ENCODE measurements around the gene ETS1.

ETS1 gene

GRCh38 chr11:128603003-128603696 lies 15.8 kb upstream of the ETS1 start:
- H3K4me3 ChIP-seq (ENCODE audit: low read length) = no peak overlapping the region
- peaks cover 11% of the 10 kb centered on the region for H3K4me1 ChIP-seq (ENCODE audit: control insufficient read depth, insufficient read depth, low read length)
- H3K36me3 ChIP-seq (ENCODE audit: control insufficient read depth, insufficient read depth, low read length, severe bottlenecking) = no peaks in the 10 kb centered on the region
- no peaks in the 10 kb centered on the region for H3K27me3 ChIP-seq (replicated peaks; ENCODE audit: control insufficient read depth, insufficient read depth, low read length)
- H3K9ac ChIP-seq (ENCODE audit: low read length) = no peak overlapping the region
- DNase-seq (ENCODE audit: low read depth) = no peak
- no peaks in the 10 kb centered on the region for H3K9me3 ChIP-seq (ENCODE audit: control insufficient read depth, low read length)

DNA sequence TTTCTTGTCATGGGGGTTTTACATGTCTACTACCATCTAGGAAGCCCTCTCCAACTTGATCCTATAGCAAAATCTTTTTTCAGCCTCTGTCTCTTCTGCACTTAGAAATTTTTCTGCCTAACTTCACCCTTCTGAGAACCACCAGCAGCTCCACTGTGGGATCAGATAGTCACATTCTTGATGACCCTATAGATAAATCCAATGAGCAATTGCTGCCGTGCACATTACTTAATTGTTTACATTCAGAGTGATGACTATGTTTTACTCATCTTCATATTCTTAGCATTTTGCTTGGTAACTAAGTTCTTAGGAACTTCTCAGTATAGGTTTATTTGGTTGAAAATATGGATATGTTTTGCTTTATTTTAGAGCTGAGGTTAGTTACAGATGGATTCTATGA lies 12.4 kb upstream of the ETS1 start:
- H3K36me3 ChIP-seq (ENCODE audit: control insufficient read depth, insufficient read depth, low read length, severe bottlenecking) = no peaks in the 10 kb centered on the region
- no peaks in the 10 kb centered on the region for H3K27me3 ChIP-seq (replicated peaks; ENCODE audit: control insufficient read depth, insufficient read depth, low read length)
- H3K4me3 ChIP-seq (ENCODE audit: low read length) = no peak overlapping the region
- no peaks in the 10 kb centered on the region for H3K9me3 ChIP-seq (ENCODE audit: control insufficient read depth, low read length)
- H3K9ac ChIP-seq (ENCODE audit: low read length) = no peak overlapping the region
- H3K4me1 ChIP-seq (ENCODE audit: control insufficient read depth, insufficient read depth, low read length) = peaks cover 11% of the 10 kb centered on the region
- DNase-seq (ENCODE audit: low read depth) = peak; percentile 15

DNA sequence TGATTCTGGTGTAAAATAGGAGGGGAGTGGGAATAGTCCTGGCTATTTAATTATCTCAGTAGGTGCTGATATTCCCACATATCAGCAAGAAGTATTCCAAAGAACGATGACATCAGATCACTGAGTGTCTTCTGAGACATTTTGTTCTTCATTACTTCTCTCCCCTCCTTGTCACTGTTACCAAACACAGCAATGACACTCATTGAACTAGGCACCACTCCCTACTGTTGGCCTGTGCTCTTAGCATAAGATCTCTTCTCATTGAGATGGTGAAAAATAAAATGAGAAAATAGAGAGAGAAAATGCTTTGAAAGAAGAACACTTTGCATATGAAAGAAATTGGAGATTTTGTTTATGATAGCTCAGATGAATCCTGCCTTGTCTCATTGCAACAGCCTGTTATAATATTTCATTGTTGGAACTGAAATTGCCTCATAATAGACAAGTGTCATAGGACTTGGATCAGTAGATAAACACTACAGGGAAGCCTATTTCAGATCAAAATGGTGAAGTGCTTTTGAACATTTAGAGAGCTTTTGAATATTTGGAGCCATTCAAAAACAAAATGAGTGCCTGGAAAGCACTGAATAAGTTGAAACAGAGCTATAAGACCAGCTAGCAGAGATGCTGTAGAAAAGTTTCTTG lies 11.3 kb upstream of the ETS1 start:
- Histone ChIP-seq H3K4me1 (ENCODE audit: control insufficient read depth, insufficient read depth, low read length) (peaks cover 13% of the 10 kb centered on the region), H3K27me3 (replicated peaks; ENCODE audit: control insufficient read depth, insufficient read depth, low read length) (peaks cover 5% of the 10 kb centered on the region), H3K4me3 (ENCODE audit: low read length) (no peak overlapping the region), H3K9me3 (ENCODE audit: control insufficient read depth, low read length) (no peaks in the 10 kb centered on the region), H3K36me3 (ENCODE audit: control insufficient read depth, insufficient read depth, low read length, severe bottlenecking) (no peaks in the 10 kb centered on the region), H3K9ac (ENCODE audit: low read length) (no peak overlapping the region)
- DNase-seq (ENCODE audit: low read depth) = peak; percentile 67

- Histone ChIP-seq H3K9ac (ENCODE audit: low read length) (no peak overlapping the region), H3K36me3 (ENCODE audit: control insufficient read depth, insufficient read depth, low read length, severe bottlenecking) (no peaks in the 10 kb centered on the region), H3K4me3 (ENCODE audit: low read length) (no peak overlapping the region), H3K27me3 (replicated peaks; ENCODE audit: control insufficient read depth, insufficient read depth, low read length) (peaks cover 7% of the 10 kb centered on the region), H3K4me1 (ENCODE audit: control insufficient read depth, insufficient read depth, low read length) (peaks cover 17% of the 10 kb centered on the region), H3K9me3 (ENCODE audit: control insufficient read depth, low read length) (no peaks in the 10 kb centered on the region)
- no peak for DNase-seq (ENCODE audit: low read depth)
Observed at GRCh38 chr11:128598096-128598495, 10.7 kb upstream of the ETS1 start.

DNA sequence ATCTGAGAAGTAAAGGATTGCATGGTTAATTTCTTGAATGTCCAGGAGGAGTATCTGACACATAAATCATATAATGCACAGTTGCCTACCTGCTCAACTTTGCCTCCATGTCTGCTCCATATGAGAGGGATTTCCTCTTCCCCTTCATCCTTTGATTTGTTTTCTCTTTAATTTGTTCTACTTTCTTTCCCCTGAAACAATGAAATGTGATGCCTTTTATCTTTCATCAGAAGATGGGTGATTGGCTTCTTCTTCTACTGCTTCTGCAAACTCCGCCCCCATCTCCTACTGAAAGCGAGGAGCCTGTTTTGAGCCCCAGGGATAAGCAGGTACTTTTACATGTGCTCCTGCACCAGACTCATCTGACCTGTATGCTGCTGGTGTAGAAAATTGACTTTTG lies 9.9 kb upstream of the ETS1 start:
- Histone ChIP-seq H3K9me3 (ENCODE audit: control insufficient read depth, low read length) (no peaks in the 10 kb centered on the region), H3K4me3 (ENCODE audit: low read length) (no peak overlapping the region), H3K9ac (ENCODE audit: low read length) (no peak overlapping the region), H3K4me1 (ENCODE audit: control insufficient read depth, insufficient read depth, low read length) (peaks cover 17% of the 10 kb centered on the region), H3K27me3 (replicated peaks; ENCODE audit: control insufficient read depth, insufficient read depth, low read length) (peaks cover 7% of the 10 kb centered on the region), H3K36me3 (ENCODE audit: control insufficient read depth, insufficient read depth, low read length, severe bottlenecking) (no peaks in the 10 kb centered on the region)
- no peak for DNase-seq (ENCODE audit: low read depth)

GRCh38 chr11:128596250-128596649 lies 8.9 kb upstream of the ETS1 start:
- Histone ChIP-seq H3K4me1 (ENCODE audit: control insufficient read depth, insufficient read depth, low read length) (peaks cover 17% of the 10 kb centered on the region), H3K9me3 (ENCODE audit: control insufficient read depth, low read length) (no peaks in the 10 kb centered on the region), H3K4me3 (ENCODE audit: low read length) (no peak overlapping the region), H3K9ac (ENCODE audit: low read length) (no peak overlapping the region), H3K36me3 (ENCODE audit: control insufficient read depth, insufficient read depth, low read length, severe bottlenecking) (no peaks in the 10 kb centered on the region), H3K27me3 (replicated peaks; ENCODE audit: control insufficient read depth, insufficient read depth, low read length) (peaks cover 8% of the 10 kb centered on the region)
- DNase-seq (ENCODE audit: low read depth) = no peak

- Histone ChIP-seq H3K4me3 (ENCODE audit: low read length) (no peak overlapping the region), H3K36me3 (ENCODE audit: control insufficient read depth, insufficient read depth, low read length, severe bottlenecking) (no peaks in the 10 kb centered on the region), H3K9me3 (ENCODE audit: control insufficient read depth, low read length) (no peaks in the 10 kb centered on the region), H3K4me1 (ENCODE audit: control insufficient read depth, insufficient read depth, low read length) (peaks cover 17% of the 10 kb centered on the region), H3K27me3 (replicated peaks; ENCODE audit: control insufficient read depth, insufficient read depth, low read length) (peaks cover 13% of the 10 kb centered on the region), H3K9ac (ENCODE audit: low read length) (no peak overlapping the region)
- DNase-seq (ENCODE audit: low read depth) = no peak
Observed at GRCh38 chr11:128595775-128596174, 8.4 kb upstream of the ETS1 start.

DNA sequence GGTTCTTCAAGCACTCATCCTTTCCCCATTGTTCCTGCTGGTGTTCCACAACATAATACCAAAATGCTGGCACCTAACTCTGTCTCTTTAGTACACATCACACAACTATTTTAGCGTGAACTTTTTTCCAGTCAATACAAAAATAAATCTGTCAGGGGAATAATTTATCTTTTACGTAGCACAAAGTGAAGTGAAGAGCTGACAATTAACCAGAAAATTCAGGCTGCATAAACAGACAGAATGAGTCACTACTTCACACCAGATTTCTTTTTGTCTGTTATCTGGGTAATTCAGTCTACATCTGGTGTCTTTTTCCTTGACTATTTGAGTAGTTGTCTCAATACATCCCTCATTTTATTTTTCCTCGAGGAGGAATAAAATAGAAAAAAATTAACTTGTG lies 7.9 kb upstream of the ETS1 start:
- H3K36me3 ChIP-seq (ENCODE audit: control insufficient read depth, insufficient read depth, low read length, severe bottlenecking) = no peaks in the 10 kb centered on the region
- H3K27me3 ChIP-seq (replicated peaks; ENCODE audit: control insufficient read depth, insufficient read depth, low read length) = peaks cover 14% of the 10 kb centered on the region
- no peak overlapping the region for H3K9ac ChIP-seq (ENCODE audit: low read length)
- no peak for DNase-seq (ENCODE audit: low read depth)
- no peak overlapping the region for H3K4me3 ChIP-seq (ENCODE audit: low read length)
- H3K4me1 ChIP-seq (ENCODE audit: control insufficient read depth, insufficient read depth, low read length) = peaks cover 17% of the 10 kb centered on the region
- H3K9me3 ChIP-seq (ENCODE audit: control insufficient read depth, low read length) = no peaks in the 10 kb centered on the region

DNA sequence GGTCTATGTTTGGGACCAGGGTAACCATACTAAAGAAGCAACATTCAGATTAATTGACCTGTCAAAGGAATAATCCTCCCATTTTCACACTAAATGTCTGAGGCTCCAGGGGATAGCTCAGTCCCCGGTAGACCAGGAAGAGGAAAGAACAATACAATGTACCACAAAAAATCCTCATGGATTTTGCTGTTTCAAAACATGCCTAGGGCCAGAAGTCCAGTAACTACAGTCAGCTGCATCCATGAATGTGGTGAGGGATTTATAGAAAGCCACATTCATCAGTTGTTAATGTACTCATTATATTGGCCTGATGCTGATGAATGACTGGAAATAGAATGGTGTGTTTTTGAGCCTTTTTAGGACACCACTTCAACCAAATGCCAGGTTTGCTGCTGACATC lies 6.9 kb upstream of the ETS1 start:
- Histone ChIP-seq H3K9ac (ENCODE audit: low read length) (no peak overlapping the region), H3K4me3 (ENCODE audit: low read length) (no peak overlapping the region), H3K4me1 (ENCODE audit: control insufficient read depth, insufficient read depth, low read length) (peaks cover 16% of the 10 kb centered on the region), H3K9me3 (ENCODE audit: control insufficient read depth, low read length) (peaks cover 6% of the 10 kb centered on the region), H3K36me3 (ENCODE audit: control insufficient read depth, insufficient read depth, low read length, severe bottlenecking) (no peaks in the 10 kb centered on the region), H3K27me3 (replicated peaks; ENCODE audit: control insufficient read depth, insufficient read depth, low read length) (peaks cover 14% of the 10 kb centered on the region)
- no peak for DNase-seq (ENCODE audit: low read depth)

- Histone ChIP-seq H3K36me3 (ENCODE audit: control insufficient read depth, insufficient read depth, low read length, severe bottlenecking) (no peaks in the 10 kb centered on the region), H3K9me3 (ENCODE audit: control insufficient read depth, low read length) (peaks cover 6% of the 10 kb centered on the region), H3K9ac (ENCODE audit: low read length) (no peak overlapping the region), H3K27me3 (replicated peaks; ENCODE audit: control insufficient read depth, insufficient read depth, low read length) (peaks cover 14% of the 10 kb centered on the region), H3K4me3 (ENCODE audit: low read length) (no peak overlapping the region), H3K4me1 (ENCODE audit: control insufficient read depth, insufficient read depth, low read length) (peaks cover 7% of the 10 kb centered on the region)
- no peak for DNase-seq (ENCODE audit: low read depth)
Observed at GRCh38 chr11:128593281-128593680, 5.9 kb upstream of the ETS1 start.

DNA sequence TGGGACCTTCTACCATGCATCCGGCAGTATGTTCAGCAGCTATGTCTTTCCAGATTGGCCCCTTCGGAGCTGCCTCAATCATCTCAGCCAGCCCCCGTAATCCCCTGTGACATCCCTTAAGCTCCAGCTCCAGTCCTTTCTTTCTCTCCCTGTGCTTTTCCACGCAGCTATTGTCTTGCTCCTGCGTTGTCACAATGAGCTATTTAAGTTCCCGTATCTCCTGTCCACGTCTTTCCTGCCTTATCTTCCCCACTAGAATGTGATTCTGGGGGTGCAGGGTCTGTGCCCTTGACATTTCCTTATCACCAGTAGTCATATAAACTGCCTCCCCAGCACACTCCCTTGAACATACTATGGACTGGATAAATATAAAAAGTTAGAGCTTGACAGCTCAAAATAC lies 5.1 kb upstream of the ETS1 start:
- Histone ChIP-seq H3K9me3 (ENCODE audit: control insufficient read depth, low read length) (peaks cover 6% of the 10 kb centered on the region), H3K4me3 (ENCODE audit: low read length) (no peak overlapping the region), H3K9ac (ENCODE audit: low read length) (no peak overlapping the region), H3K36me3 (ENCODE audit: control insufficient read depth, insufficient read depth, low read length, severe bottlenecking) (no peaks in the 10 kb centered on the region), H3K27me3 (replicated peaks; ENCODE audit: control insufficient read depth, insufficient read depth, low read length) (peaks cover 14% of the 10 kb centered on the region), H3K4me1 (ENCODE audit: control insufficient read depth, insufficient read depth, low read length) (peaks cover 6% of the 10 kb centered on the region)
- no peak for DNase-seq (ENCODE audit: low read depth)

GRCh38 chr11:128590587-128590986 lies 3.2 kb upstream of the ETS1 start:
- Histone ChIP-seq H3K27me3 (replicated peaks; ENCODE audit: control insufficient read depth, insufficient read depth, low read length) (peaks cover 20% of the 10 kb centered on the region), H3K9me3 (ENCODE audit: control insufficient read depth, low read length) (peaks cover 6% of the 10 kb centered on the region), H3K4me1 (ENCODE audit: control insufficient read depth, insufficient read depth, low read length) (peaks cover 6% of the 10 kb centered on the region), H3K4me3 (ENCODE audit: low read length) (no peak overlapping the region), H3K9ac (ENCODE audit: low read length) (no peak overlapping the region), H3K36me3 (ENCODE audit: control insufficient read depth, insufficient read depth, low read length, severe bottlenecking) (no peaks in the 10 kb centered on the region)
- no peak for DNase-seq (ENCODE audit: low read depth)
